Vagina (tissue), 2 donors: Measurements from ENCODE around the gene FAM53B. TPM values are rescaled to one million over a fixed set of nuclear protein-coding genes. Genes with fewer than 3 reads are reported as not detected.

Source experiments
- DNase-seq, 2 donors: peaks; one replicate each; pipeline ENCODE4 v3.0.0-alpha.2; 2017; ENCODE audit errors: extremely low spot score in 2 of 2
- H3K27ac ChIP-seq: fragments of 200-600 bp; sonication (generic); one replicate; pipeline ENCODE4 v1.5.1; 2019
- H3K27me3 ChIP-seq: fragments of 200-600 bp; sonication (generic); one replicate; pipeline ENCODE4 v1.5.1; 2019
- H3K36me3 ChIP-seq, 2 donors: fragments of 200-600 bp; sonication (generic); one replicate each; pipeline ENCODE4 v1.5.1; 2017 to 2019
- H3K4me1 ChIP-seq: fragments of 200-600 bp; sonication (generic); one replicate; pipeline ENCODE4 v1.5.1; 2019
- H3K4me3 ChIP-seq, 2 donors: fragments of 200-600 bp; sonication (generic); 1 replicate in 1 of 2; 2 replicates in 1 of 2; pipeline ENCODE4 v1.5.1; 2016 to 2019
- H3K9me3 ChIP-seq: fragments of 200-600 bp; sonication (generic); one replicate; pipeline ENCODE4 v1.5.1; 2019
- CTCF ChIP-seq, 3 experiments: fragments of 450-650 bp in 2 of 3; fragments of 200-600 bp in 1 of 3; sonication (generic) in 1 of 3; IDR thresholded peaks; one replicate each; pipeline ENCODE4 v1.5.1; 2017 to 2019; ENCODE audit warnings: antibody characterized with exemption in 3 of 3, mild to moderate bottlenecking in 2 of 3, moderate library complexity in 2 of 3
- POLR2A ChIP-seq, 2 donors: fragments of 450-650 bp; IDR thresholded peaks; one replicate each; pipeline ENCODE4 v1.6.1; 2017; ENCODE audit warnings: antibody characterized with exemption in 2 of 2, mild to moderate bottlenecking in 2 of 2, moderate library complexity in 2 of 2
- POLR2AphosphoS5 ChIP-seq, 2 donors: sonication (generic); formaldehyde crosslinking; IDR thresholded peaks; one replicate each; pipeline ENCODE4 v1.9.0; 2017; ENCODE audit warnings: antibody characterized with exemption in 2 of 2, mild to moderate bottlenecking in 2 of 2, low read depth in 1 of 2; ENCODE audit not compliant: insufficient read depth in 1 of 2
- intact Hi-C: fragments of 100-400 bp; cut with DNase I; formaldehyde crosslinking; loops from one replicate; pipeline ENCODE4 v1.15.1; 2023
- total RNA-seq: library from RNA; depleted of rRNA; stranded (reverse); fragments of >200 nt; gene quantifications from one replicate; pipeline ENCODE4 v1.2.3, GENCODE V29; 2016

FAM53B gene
- total RNA-seq, 1 donor from 2014 or later, result 35.1 TPM

GRCh38 chr10:124658591-124659242, 85.5 kb downstream of the FAM53B start:
- no peak for TF ChIP-seq CTCF (IDR thresholded peaks at IDR 0.05)
- no peak for TF ChIP-seq POLR2AphosphoS5 (IDR thresholded peaks at IDR 0.05; ENCODE audit: insufficient read depth in 1 of 2, low read depth in 1 of 2)
- TF ChIP-seq POLR2A (IDR thresholded peaks at IDR 0.05), result no peak
- H3K27me3 ChIP-seq, result no peaks in the 10 kb centered on the region
- H3K9me3 ChIP-seq, result no peaks in the 10 kb centered on the region
- no peak overlapping the region for H3K4me3 ChIP-seq
- DNase-seq, result no peak
- intact Hi-C loops, result no loop called here
- no peaks in the 10 kb centered on the region for H3K36me3 ChIP-seq
- H3K27ac ChIP-seq, result no peak overlapping the region
- H3K4me1 ChIP-seq, result peaks cover 50% of the 10 kb centered on the region

- Histone ChIP-seq H3K27me3 (no peaks in the 10 kb centered on the region), H3K27ac (peak overlapping the region; percentile 27), H3K4me1 (peaks cover 59% of the 10 kb centered on the region), H3K9me3 (no peaks in the 10 kb centered on the region), H3K4me3 (no peak overlapping the region), H3K36me3 (no peaks in the 10 kb centered on the region)
- intact Hi-C loops, result no loop called here
- no peak for DNase-seq
- TF ChIP-seq CTCF (IDR thresholded peaks at IDR 0.05), result no peak
Observed at GRCh38 chr10:124657806-124658205, 86.4 kb downstream of the FAM53B start.

- H3K27ac ChIP-seq, result no peak overlapping the region
- intact Hi-C loops, result no loop called here
- peaks cover 72% of the 10 kb centered on the region for H3K4me1 ChIP-seq
- no peak for TF ChIP-seq CTCF (IDR thresholded peaks at IDR 0.05)
- H3K4me3 ChIP-seq, result no peak overlapping the region
- H3K36me3 ChIP-seq, result no peaks in the 10 kb centered on the region
- H3K27me3 ChIP-seq, result no peaks in the 10 kb centered on the region
- H3K9me3 ChIP-seq, result no peaks in the 10 kb centered on the region
- DNase-seq, result no peak
Observed at GRCh38 chr10:124656541-124656940, 87.6 kb downstream of the FAM53B start.

GRCh38 chr10:124656113-124656490, 88.1 kb downstream of the FAM53B start:
- intact Hi-C loops, result no loop called here

GRCh38 chr10:124655191-124656112, 88.7 kb downstream of the FAM53B start:
- Histone ChIP-seq H3K4me3 (no peak overlapping the region), H3K27me3 (no peaks in the 10 kb centered on the region), H3K4me1 (peaks cover 82% of the 10 kb centered on the region), H3K27ac (peak overlapping the region; percentile 31), H3K36me3 (no peaks in the 10 kb centered on the region), H3K9me3 (no peaks in the 10 kb centered on the region)
- intact Hi-C loops, result no loop called here
- no peak for TF ChIP-seq CTCF (IDR thresholded peaks at IDR 0.05)
- TF ChIP-seq POLR2AphosphoS5 (IDR thresholded peaks at IDR 0.05; ENCODE audit: insufficient read depth in 1 of 2, low read depth in 1 of 2), result no peak
- DNase-seq, result no peak

More at GRCh38 chr10:124656113-124656490, 88.1 kb downstream of the FAM53B start:
- H3K4me1 ChIP-seq, result peaks cover 76% of the 10 kb centered on the region
- no peak for TF ChIP-seq POLR2AphosphoS5 (IDR thresholded peaks at IDR 0.05; ENCODE audit: insufficient read depth in 1 of 2, low read depth in 1 of 2)
- H3K36me3 ChIP-seq, result no peaks in the 10 kb centered on the region
- no peak for DNase-seq
- no peaks in the 10 kb centered on the region for H3K27me3 ChIP-seq
- no peaks in the 10 kb centered on the region for H3K9me3 ChIP-seq
- no peak overlapping the region for H3K4me3 ChIP-seq
- H3K27ac ChIP-seq, result no peak overlapping the region
